ENCODE measurements around the gene CT45A7.
"Not testable (repeated sequence)": the region's sequence is repeated elsewhere in the genome, so short reads cannot be mapped to it uniquely, and the experiment has no call there.

The CT45A7 gene
- total RNA-seq: 0 reads per million in 17 experiments

DNA sequence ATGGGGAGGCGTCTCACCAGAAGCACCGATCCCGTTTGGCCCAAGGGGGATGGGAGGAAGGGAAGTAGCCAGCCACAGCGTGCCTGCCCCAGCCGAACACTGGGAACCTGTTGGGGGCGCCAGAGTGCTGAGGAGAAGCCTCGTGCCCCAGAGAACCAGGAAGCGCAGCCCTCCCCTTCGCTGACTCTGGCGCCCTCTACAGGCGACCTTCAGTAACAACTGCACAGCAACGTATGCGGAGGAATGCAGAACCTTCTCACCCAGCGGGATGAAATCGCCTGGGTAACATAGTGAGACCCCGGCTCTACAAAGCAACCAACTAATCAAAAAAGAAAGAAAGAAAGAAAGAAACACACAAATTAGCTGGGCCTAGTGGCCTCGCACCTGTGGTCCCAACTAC, at the start of gene CT45A7:
Gene CT45A7 (minus strand): TSS at position 101 of the 400 bp plus-strand sequence. CDS start 3,747 bp downstream, outside the sequence.
- not testable (repeated sequence) for DNase-seq

GRCh38 chrX:135882741-135883140, 45.7 kb upstream of the CT45A7 start:
- DNase-seq: peak in 2 of 4 experiments; percentile 2 to 4

DNA sequence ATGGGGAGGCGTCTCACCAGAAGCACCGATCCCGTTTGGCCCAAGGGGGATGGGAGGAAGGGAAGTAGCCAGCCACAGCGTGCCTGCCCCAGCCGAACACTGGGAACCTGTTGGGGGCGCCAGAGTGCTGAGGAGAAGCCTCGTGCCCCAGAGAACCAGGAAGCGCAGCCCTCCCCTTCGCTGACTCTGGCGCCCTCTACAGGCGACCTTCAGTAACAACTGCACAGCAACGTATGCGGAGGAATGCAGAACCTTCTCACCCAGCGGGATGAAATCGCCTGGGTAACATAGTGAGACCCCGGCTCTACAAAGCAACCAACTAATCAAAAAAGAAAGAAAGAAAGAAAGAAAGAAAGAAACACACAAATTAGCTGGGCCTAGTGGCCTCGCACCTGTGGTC, 34.6 kb upstream of the CT45A7 start, which contains the start of gene CT45A9:
Gene CT45A9 (minus strand): TSS at position 101 of the 400 bp plus-strand sequence. CDS start 3,751 bp downstream, outside the sequence.
- DNase-seq: not testable (repeated sequence)

DNA sequence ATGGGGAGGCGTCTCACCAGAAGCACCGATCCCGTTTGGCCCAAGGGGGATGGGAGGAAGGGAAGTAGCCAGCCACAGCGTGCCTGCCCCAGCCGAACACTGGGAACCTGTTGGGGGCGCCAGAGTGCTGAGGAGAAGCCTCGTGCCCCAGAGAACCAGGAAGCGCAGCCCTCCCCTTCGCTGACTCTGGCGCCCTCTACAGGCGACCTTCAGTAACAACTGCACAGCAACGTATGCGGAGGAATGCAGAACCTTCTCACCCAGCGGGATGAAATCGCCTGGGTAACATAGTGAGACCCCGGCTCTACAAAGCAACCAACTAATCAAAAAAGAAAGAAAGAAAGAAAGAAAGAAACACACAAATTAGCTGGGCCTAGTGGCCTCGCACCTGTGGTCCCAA, 17.4 kb upstream of the CT45A7 start, which contains the start of gene CT45A8:
Gene CT45A8 (minus strand): TSS at position 101 of the 400 bp plus-strand sequence. CDS start 3,755 bp downstream, outside the sequence.
- DNase-seq: not testable (repeated sequence)

GRCh38 chrX:135819912-135820311, 17.2 kb downstream of the CT45A7 start, which contains the start of gene CT45A2:
TSS of gene CT45A2 (minus strand) at chrX:135820012. CDS start at chrX:135816265, 3,747 bp downstream.
- DNase-seq: not testable (repeated sequence)

GRCh38 chrX:135802687-135803086, 34.4 kb downstream of the CT45A7 start, which contains the start of gene CT45A6:
TSS of gene CT45A6 (minus strand) at chrX:135802787. CDS start at chrX:135798993, 3,794 bp downstream.
- DNase-seq: not testable (repeated sequence)

DNA sequence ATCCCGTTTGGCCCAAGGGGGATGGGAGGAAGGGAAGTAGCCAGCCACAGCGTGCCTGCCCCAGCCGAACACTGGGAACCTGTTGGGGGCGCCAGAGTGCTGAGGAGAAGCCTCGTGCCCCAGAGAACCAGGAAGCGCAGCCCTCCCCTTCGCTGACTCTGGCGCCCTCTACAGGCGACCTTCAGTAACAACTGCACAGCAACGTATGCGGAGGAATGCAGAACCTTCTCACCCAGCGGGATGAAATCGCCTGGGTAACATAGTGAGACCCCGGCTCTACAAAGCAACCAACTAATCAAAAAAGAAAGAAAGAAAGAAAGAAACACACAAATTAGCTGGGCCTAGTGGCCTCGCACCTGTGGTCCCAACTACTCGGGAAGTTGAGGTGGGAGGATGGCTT, 51.7 kb downstream of the CT45A7 start, which contains the start of gene CT45A5:
Gene CT45A5 (minus strand): TSS at position 101 of the 400 bp plus-strand sequence. CDS start 3,774 bp downstream, outside the sequence.
- DNase-seq: not testable (repeated sequence)
